ENCODE measurements around the gene RAB13. TPM values are rescaled to one million over a fixed set of nuclear protein-coding genes. Genes with fewer than 3 reads are reported as not detected.

The RAB13 gene
- total and polyA plus RNA-seq, 2 of the 13 experiments (the other 11 are each of a cell fraction or from before 2014, with no cell fraction given): 15.9 to 24.7 TPM

GRCh38 chr1:153946622-153947241 lies 39.4 kb downstream of the RAB13 start, which contains the start of gene DENND4B (continued):
- TF ChIP-seq ZNF281 (CRISPR knock-in tag; IDR thresholded peaks at IDR 0.05; ENCODE audit: borderline replicate concordance): peak; percentile 78; the same call in 1 of the 2 replicates
- TF ChIP-seq MED1 (CRISPR knock-in tag; IDR thresholded peaks at IDR 0.05): peak; percentile 80
- peak; percentile 62; the same call in 1 of the 2 replicates for TF ChIP-seq ZBTB7B (CRISPR knock-in tag; IDR thresholded peaks at IDR 0.05)
- no peak for TF ChIP-seq HNRNPK (IDR thresholded peaks at IDR 0.05; ENCODE audit: low read depth, low read length, poor library complexity, severe bottlenecking)
- TF ChIP-seq ZNF142 (CRISPR knock-in tag; IDR thresholded peaks at IDR 0.05): no peak
- TF ChIP-seq HNF1B (CRISPR knock-in tag; IDR thresholded peaks at IDR 0.05): peak; percentile 91
- peak; percentile 99 for TF ChIP-seq RXRA (CRISPR knock-in tag; IDR thresholded peaks at IDR 0.05)
- peak; percentile 69; the same call in 1 of the 2 replicates for TF ChIP-seq HBP1 (CRISPR knock-in tag; IDR thresholded peaks at IDR 0.05; ENCODE audit: low read depth)
- peak; percentile 75; the same call in 1 of the 2 replicates for TF ChIP-seq ZNF788 (CRISPR knock-in tag; IDR thresholded peaks at IDR 0.05; ENCODE audit: borderline replicate concordance)
- TF ChIP-seq ZNF503 (CRISPR knock-in tag; IDR thresholded peaks at IDR 0.05): peak; percentile 42; the same call in 1 of the 2 replicates
- peak; percentile 37; the same call in 1 of the 2 replicates for TF ChIP-seq MXD3 (CRISPR knock-in tag; IDR thresholded peaks at IDR 0.05)
- TF ChIP-seq ZNF12 (CRISPR knock-in tag; IDR thresholded peaks at IDR 0.05): 0 out of 2 replicates have a peak, but pooled peaks have one; percentile 20
- peak; percentile 32; the same call in 1 of the 2 replicates for TF ChIP-seq ZNF160 (CRISPR knock-in tag; IDR thresholded peaks at IDR 0.05)
